ENCODE results near the gene TARP.
"Not testable (repeated sequence)": the region's sequence is repeated elsewhere in the genome, so short reads cannot be mapped to it uniquely, and the experiment has no call there.

The TARP gene

DNA sequence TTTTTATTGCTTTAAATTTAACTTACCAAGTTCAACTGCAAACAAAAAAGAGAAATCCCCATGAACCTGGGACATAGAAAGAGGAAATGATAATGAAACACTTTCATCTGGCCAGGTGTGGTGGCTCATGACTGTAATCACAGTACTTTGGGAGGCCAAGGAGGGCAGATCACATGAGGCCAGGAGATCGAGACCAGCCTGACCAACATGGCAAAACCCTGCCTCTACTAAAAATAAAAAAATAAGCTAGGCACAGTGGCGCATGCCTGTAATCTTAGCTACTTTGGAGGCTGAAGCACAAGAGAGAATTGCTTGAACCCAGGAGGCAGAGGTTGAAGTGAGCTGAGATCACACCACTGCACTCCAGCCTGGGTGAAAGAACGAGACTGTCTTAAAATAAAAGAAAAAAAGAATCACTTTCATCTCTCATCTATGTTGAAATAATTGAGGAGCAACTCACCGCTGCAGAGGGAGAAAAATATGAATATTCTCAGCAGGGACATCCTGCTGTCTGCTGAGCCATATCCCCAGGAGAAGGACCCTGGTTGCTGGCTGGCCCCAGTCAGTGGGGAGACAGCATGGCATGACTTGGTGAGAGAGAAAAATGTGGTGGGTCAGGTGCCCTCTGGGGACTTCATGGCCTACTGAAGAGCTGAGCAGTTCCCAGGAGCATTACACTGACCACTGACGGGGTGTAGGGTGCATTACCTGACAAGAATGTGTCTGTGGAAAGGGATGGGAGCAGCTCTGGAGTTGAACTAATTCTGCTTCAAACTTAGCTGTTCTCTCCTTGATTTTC, 22.8 kb upstream of the TARP start:
- DNase-seq, result no peak

- DNase-seq, result no peak
These were observed 21.5 kb upstream of the TARP start for GRCh38 chr7:38294926-38295325.

GRCh38 chr7:38292442-38292841, 19.0 kb upstream of the TARP start:
- no peak for DNase-seq

DNA sequence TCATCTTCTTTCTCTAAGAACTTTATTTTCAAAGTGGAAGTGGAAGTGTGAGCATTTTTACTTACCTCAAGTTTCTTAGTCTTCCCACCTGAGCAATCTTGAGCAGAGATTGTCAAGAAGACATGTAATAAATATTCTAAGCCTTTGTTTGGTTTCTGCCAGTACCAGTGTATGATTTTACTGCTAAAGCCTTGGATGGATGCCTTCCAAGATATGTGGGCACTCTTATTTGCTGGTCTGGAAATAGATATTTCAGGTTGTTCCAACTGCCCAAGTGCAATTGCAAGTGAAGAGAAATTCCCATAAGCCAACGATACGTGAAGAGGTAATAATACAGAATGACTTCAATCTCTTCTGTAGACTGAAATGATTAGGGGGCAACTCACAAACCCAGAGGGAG, 18.2 kb upstream of the TARP start:
- no peak for DNase-seq

- no peak for DNase-seq
These were observed 17.7 kb upstream of the TARP start for GRCh38 chr7:38291117-38291647.

- DNase-seq, result no peak
These were observed 11.1 kb upstream of the TARP start for GRCh38 chr7:38284553-38284952.

DNA sequence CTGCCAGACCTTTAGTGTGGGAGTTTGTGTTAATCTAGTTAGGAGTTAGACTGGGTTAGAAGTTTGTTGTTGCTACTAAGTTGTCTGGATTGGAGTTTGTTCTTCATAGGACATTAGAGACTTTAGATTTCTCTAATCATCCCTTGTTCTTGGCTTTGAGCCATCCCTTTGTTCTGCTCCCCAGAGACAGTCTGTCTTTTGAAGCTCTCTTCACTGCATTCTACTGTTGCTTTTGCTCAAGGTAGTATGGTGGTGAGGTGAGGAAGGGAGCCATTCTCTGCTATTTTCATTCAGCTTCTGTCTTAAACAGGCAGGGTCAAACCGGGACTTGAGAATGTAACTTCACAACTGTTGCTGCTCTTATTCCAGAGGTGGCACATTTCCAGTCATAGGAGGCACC, 10.4 kb upstream of the TARP start:
- DNase-seq, result no peak

DNA sequence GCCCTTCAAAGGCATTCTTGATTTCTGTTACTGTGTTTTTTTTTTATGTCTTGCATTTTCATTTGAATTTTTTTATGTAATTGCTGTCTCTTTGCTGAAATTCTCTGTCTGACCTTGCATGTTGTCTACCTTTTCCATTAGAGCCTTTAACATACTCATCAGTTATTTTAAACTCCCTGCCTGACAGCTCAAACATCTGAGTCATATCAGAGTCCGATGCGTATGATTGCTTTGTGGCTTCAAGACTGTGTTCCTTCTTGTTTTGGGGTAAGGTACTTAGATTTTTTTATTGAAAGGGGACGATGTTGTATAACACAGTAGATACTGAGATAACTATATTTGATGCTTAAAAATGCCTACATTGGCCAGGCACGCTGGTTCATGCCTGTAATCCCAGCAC, 9.7 kb upstream of the TARP start:
- DNase-seq, result no peak

DNA sequence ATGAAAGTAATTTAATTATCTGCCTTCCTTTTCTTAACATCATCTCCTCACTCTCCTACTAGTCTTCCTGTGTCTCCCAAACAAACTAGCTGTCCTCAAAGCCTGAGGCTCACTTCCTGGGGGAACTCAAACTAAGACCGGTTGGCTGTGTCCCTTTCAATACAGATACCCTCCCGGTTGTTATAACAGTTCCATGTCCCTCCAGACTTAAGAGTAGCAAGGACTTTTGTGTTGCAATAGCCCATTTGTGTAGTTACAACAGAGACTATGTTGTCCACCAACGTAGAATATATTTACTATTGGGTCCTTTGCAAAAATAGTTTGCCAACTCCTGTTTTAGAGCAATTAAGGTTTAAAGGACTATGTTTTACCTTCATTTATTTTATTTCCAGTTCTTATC, 8.6 kb upstream of the TARP start:
- no peak for DNase-seq

GRCh38 chr7:38281266-38281665, 7.8 kb upstream of the TARP start:
- DNase-seq, result no peak

DNA sequence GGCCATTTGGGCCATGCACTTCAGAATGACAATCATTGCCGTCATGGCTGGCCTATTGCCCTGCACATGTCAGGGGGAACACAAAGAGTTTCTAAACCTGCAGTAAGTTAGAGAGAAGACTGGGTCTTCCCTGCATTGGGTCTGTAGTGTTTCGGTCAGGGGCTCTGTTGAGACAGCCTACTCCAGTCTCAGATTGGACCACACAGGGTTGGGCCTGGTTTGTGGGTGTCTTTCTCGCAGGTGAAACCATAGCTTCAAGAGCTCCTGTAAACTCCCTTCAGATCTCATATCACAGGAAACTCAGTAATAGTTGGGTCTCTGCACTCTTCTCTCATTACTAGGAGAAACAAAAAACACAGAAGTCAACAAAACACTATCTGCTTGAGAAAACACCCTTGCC, 7.3 kb upstream of the TARP start:
- DNase-seq, result no peak

GRCh38 chr7:38280000-38280399, 6.6 kb upstream of the TARP start:
- no peak for DNase-seq

GRCh38 chr7:38276096-38276877, 2.9 kb upstream of the TARP start:
- DNase-seq, result no peak

DNA sequence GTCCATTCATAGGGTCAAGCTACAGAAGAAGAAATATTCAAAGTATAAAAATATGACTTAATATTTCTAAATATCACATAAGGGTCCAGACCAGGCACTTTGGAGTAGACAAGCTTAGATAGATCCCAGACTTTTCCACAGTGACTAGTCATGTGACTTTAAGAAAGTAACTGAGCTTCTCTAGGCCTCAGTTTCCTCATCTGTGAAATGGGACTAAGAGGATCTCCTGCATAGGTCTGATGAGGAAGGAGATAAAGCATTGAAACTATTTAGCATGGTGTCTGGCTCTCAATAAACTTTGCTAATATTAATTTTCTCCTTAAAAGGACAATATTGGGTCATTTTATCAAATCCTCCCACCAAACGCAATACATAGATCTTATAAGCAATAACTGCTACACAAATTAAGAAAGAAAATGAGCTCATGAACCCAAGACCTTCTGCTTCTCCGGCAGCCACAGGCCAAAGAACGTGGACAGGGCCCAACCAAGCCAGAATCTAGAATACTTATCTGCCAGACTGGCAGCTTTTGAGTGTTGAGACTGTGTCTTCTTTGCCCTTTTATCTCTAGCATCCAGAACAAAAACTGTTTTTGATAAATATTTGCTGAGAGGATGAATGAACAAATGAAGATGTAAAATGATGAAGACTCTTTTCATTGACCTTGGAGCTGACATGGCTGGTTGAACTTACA, 1.6 kb upstream of the TARP start:
- no peak for DNase-seq

- no peak for DNase-seq
These were observed 1.1 kb upstream of the TARP start for GRCh38 chr7:38274486-38274885.

DNA sequence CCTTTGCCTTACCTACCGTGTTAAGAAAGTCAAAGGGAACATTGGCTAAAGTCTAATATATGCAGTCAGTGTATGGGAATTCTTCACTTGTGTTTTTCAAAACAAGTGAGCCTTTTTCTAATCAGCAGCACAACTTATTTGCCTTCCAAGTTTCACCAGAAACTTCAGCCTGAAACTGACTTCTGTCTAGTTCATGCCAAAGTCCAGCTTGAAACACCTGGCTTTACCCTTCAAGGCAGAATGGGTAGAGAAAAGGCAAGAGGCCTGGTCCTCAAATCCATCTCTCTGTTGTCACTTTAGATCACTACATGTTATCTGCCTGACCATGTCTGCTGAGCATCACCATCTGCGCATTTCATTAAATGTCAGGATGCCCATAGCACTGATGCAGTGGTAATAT, 3.0 kb downstream of the TARP start:
- not testable (repeated sequence) for DNase-seq

GRCh38 chr7:38269704-38270346, 3.6 kb downstream of the TARP start:
- DNase-seq, result not testable (repeated sequence)

- not testable (repeated sequence) for DNase-seq
These were observed 7.5 kb downstream of the TARP start for GRCh38 chr7:38265958-38266357.

DNA sequence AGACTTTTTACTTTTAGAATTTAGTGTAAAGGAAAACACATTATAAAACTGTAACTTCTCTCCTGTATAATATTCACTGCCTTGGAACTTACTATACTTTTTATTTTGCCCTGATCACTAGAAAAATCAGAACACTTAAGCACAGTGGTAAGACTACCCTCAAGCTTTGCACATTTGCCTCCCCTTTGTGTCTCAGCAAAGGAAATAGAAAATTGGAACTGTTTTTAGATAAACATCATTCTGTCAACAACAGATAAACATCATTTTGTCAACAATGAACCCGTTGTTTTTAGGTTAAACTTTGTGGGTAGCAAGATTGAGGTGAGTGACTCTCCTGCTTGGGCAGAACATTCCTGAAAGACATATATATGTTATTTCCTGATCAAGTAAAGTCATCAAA, 8.8 kb downstream of the TARP start:
- DNase-seq, result not testable (repeated sequence)

- not testable (repeated sequence) for DNase-seq
These were observed 10.2 kb downstream of the TARP start for GRCh38 chr7:38263274-38263673.

DNA sequence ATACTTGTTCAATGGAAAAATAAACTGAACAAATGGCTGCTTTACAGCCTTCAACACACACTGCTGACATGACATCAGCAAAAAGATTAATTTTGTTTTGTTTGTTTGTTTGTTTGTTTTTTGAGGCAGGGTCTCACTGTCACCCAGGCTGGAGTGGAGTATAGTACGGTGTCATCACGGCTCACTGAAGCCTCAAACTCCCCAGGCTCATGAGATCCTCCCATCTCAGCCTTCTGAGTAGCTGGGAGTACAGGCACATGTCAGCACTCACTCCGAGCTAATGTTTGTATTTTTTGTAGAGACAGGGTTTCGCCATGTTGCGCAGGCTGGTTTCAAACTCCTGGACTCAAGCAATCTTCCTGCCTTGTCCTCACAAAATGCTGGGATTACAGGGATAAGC, 10.9 kb downstream of the TARP start:
- no peak for DNase-seq

- not testable (repeated sequence) for DNase-seq
These were observed 11.4 kb downstream of the TARP start for GRCh38 chr7:38262026-38262425.

- not testable (repeated sequence) for DNase-seq
These were observed 11.8 kb downstream of the TARP start for GRCh38 chr7:38261601-38262000.
